GM19438 (cell line): ENCODE results near the gene GABRG3.

Experiments
- ATAC-seq: cut with Tn5 transposase; IDR thresholded peaks from one replicate; pipeline ENCODE4 v1.9.1; 2021; ENCODE audit warnings: low read depth; ENCODE audit not compliant: unreplicated experiment

Gene GABRG3

DNA sequence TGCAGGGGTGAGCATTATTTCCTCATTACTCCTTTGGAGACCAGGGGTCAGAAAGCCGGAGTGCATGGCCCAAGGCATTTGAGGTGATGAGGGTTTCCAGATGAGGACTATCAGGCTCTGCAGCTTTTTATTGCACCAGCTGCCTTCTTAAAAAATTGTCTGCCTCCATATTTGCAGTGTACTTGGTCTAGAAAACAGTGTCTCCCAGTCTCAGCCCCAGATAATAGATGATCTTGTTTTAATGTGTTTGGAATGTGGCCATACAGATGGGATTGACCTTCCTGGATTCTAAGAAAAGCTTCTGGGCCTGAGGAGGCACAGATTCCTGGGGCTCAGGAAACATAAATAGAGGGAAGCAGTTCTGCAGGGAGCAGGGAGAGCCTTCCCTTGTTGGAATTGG is 123.3 kb downstream of the GABRG3 start:
- no peak for ATAC-seq

GRCh38 chr15:27095886-27096624 is 125.1 kb downstream of the GABRG3 start:
- no peak for ATAC-seq

- no peak for ATAC-seq
Measured at GRCh38 chr15:27097506-27097905, 126.5 kb downstream of the GABRG3 start.

DNA sequence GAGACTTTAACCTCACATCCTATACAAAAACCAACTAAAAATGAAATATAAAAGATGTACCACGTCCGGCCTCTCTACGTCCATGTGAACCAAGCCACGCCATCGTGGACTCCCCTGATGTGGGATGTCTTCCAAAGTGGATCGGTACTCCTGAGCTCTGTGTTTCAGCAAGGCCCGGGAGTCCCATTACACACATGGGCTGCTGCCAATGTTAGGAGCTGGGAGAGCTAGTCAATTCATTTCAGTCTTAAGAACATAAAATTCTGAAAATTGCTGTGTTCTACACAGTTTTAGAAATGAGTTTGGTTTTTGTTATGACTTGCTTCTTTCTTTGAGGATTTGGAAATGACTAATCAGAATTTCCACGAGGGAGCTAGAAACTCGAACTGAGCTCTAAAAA is 131.0 kb downstream of the GABRG3 start:
- ATAC-seq, result no peak

DNA sequence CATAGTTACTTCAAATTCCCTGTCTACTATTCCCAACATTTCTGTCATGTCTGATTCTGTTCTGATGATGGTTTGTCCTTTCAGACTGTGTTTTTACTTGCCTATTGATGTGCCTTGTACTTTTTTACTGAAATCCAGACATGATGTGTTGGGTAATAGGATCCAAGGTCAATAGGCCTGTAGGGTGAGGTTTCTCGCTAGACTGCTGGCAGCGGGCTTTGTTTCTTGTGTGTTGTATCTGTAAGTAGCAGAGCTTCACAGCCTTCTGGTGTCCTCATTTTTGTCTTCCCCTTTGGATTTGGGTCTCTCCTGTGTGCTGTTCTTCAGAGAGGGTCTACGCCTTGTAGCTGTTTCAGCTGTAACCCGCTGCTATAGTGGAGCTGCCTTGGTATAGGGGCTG is 140.3 kb downstream of the GABRG3 start:
- no peak for ATAC-seq

DNA sequence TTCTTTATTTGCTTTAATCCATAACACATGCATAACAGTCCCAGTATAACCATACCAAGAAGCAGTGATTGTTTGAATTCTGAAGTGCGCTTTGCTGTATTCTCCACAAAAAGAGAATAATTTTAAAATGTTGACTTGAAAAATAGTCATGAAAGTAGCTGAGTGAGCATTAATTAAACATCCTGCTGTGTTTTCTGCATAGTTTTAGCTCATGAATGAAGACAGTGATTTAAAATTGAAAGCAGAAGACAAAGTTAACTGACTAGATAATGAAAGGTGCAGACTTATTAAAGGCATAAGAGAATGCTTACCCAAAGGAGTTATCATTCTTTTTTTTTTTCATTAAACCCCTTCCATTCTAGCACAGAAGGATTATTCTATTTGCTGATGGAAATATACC is 143.5 kb downstream of the GABRG3 start:
- no peak for ATAC-seq

DNA sequence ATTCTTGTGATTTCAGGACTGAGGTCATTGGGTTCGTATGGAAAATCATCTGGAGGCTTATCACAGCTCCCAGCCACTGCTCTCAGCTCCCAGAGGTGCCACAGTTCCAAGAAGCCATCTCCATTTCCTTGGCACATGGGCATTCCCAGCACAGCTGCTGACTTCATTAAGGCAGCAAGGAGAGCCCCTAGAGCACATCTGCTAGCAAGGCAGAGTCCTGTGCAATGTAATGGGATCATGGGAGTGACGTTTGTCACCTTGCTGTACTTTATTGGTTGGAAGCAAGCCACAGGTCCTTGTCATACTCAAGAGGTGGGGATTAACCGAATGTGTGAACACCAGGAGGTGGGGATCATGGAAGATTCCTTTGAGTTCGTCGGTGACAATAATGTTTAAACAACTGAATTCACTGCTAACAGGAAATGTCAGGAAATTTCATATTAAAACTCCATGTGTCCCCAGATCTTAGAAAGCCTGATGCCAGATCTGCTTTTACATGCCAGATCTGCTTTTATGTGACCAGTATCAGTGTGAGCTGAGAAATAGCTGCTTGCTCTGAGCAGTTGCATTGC is 148.8 kb downstream of the GABRG3 start:
- no peak for ATAC-seq

DNA sequence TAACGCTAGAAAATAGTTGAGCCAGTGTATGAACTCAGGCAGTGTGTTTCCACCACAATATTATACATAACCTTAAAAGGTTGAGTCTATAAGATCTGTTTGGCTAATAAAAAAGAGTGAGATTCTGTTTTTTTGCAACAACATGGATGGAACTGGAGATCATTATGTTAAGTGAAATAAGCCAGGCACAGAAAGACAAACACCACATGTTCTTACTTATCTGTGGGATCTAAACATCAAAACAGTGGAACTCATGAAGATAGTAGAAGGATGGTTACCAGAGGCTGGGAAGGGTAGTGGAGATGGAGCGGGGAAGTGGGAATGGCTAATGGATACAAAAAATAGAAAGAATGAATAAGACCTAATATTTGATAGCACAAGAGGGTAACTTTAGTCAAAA is 150.7 kb downstream of the GABRG3 start:
- no peak for ATAC-seq

DNA sequence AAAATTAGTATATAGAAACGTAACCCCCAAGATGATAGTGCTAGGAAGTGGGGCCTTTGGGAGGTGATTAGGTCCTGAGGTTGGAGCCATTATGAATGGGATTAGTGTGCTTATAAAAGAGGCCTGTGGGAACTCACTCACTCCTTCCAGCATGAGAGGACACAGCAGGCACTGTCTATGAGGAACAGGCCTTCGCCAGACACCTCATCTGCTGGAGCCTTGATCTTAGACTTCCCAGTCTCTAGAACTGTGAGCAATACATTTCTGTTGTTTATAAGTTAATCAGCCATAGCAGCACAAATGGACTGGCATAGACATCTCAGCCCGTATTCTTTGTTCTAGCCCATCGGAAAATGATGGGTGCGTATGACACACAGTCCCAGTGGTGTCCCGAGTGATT is 152.3 kb downstream of the GABRG3 start:
- ATAC-seq, result no peak

GRCh38 chr15:27123808-27124207 is 152.8 kb downstream of the GABRG3 start:
- no peak for ATAC-seq

GRCh38 chr15:27124287-27124871 is 153.4 kb downstream of the GABRG3 start:
- ATAC-seq, result no peak

DNA sequence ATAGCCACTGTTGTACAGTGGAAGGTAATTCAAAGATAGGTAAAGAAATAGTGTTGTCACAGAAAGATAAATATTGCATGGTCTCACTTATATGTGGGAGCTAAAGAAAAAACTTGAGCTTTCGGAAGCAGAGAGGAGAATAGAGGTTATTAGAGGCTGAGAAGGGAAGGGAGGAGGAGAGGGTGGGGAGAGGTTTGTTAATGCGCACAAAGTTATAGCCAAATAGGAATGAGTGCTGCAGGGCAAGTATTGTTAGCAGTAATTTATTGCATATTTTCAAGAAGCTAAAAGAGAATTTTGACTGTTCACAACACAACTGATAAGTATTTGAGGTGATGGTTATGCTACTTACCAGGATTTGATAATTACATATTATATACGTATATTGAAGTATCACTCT is 154.2 kb downstream of the GABRG3 start:
- no peak for ATAC-seq

GRCh38 chr15:27126449-27126848 is 155.5 kb downstream of the GABRG3 start:
- ATAC-seq, result no peak

- ATAC-seq, result no peak
Measured at GRCh38 chr15:27127815-27128570, 157.0 kb downstream of the GABRG3 start.

DNA sequence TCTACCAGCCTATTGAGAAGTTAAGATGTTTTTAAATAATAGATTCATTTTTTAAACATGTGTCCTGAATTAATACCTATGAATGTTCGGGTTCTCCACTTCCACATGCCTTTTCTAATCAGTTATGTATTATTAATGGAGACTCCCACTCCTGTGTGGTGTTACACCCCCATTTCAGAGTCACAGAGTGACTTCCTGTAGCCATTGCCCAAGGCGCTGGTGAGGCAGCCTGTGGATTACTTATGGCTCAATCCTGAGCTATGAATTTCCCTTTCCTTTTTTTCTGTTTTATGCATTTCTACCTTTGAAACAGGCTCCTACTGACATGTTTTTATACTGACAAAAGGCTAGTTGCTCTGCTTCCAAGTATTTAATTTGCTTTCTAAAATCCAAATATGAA is 162.3 kb downstream of the GABRG3 start:
- no peak for ATAC-seq

GRCh38 chr15:27134481-27134880 is 163.5 kb downstream of the GABRG3 start:
- ATAC-seq, result no peak

- no peak for ATAC-seq
Measured at GRCh38 chr15:27135151-27135550, 164.2 kb downstream of the GABRG3 start.

GRCh38 chr15:27137127-27137526 is 166.1 kb downstream of the GABRG3 start:
- ATAC-seq, result no peak

DNA sequence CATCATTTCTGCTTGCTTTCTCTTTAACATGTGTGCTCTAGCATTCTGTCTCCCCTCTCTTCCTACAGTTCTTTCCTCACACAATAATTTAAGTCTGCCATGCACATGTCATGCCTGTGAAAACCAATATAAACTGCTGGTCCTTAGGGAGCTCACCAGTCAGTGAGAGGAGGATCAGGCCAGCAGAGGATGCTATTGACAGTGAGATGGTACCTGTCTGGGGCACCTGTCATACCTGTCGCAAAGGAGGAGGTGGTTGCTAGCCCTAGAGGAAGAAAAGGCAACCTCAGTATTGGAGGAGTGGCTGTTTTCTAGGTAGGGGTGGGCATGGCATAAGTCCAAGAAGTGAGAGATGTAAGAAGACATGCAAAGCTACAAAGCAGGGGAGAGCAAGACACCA is 194.6 kb downstream of the GABRG3 start:
- ATAC-seq, result no peak

DNA sequence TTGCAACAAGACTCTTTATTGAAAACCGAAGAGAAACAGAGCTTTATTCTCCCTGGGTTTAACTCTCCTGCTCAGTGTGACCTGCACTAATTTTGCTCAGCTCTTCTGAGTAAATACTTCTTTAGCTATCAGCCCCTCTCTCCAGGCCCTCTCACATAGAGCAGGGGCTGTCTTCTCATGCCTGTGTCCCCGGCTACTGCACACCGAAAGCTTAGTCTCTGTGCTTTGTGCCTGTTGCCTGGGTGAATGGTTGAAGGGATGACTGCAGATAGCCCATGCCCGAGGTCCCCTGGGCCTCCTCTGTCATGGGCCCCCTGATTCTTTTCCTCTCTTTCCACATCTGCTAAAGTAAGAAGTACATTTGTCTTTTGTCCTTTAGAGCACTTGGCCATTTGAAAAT is 195.9 kb downstream of the GABRG3 start:
- ATAC-seq, result no peak

GRCh38 chr15:27167738-27168137 is 196.8 kb downstream of the GABRG3 start:
- ATAC-seq, result no peak
